Stomach (tissue), 4 donors: ENCODE measurements around the gene CERS6.

ENCODE experiments used
- CTCF ChIP-seq, 7 experiments: fragments of 450-650 bp in 4 of 7; fragments of 200-600 bp in 3 of 7; sonication (generic) in 3 of 7; IDR thresholded peaks; one replicate each; pipeline ENCODE4 v1.5.1; 2016 to 2019; ENCODE audit warnings: antibody characterized with exemption in 7 of 7, control low read depth in 2 of 7, mild to moderate bottlenecking in 1 of 7
- POLR2AphosphoS5 ChIP-seq, 3 donors: sonication (generic); formaldehyde crosslinking; IDR thresholded peaks; one replicate each; pipeline ENCODE4 v1.6.1; 2016; ENCODE audit warnings: antibody characterized with exemption in 3 of 3

GRCh38 chr2:168694173-168694572 lies 238.1 kb downstream of the CERS6 start:
- no peak for TF ChIP-seq CTCF (IDR thresholded peaks at IDR 0.05)
- TF ChIP-seq POLR2AphosphoS5 (IDR thresholded peaks at IDR 0.05): no peak
